Lung microvascular endothelial cell (primary cell): ENCODE data around the gene ASTN2. TPM values are rescaled to one million over a fixed set of nuclear protein-coding genes. Genes with fewer than 3 reads are reported as not detected.

ENCODE experiments used
- DNase-seq, 2 donors: peaks; one replicate each; pipeline versions ENCODE4 v3.0.0 to v3.0.0-alpha.2; 2010; ENCODE audit warnings: low read depth in 2 of 2
- total RNA-seq: library from RNA; depleted of rRNA; stranded (reverse); fragments of >200 nt; gene quantifications from 2 replicates; pipeline ENCODE4 v1.2.1, GENCODE V29; 2014

Gene ASTN2
- total RNA-seq, 1 donor from 2014 or later = 0.99 TPM

- DNase-seq = no peak
Measured at GRCh38 chr9:117170567-117170966, 244.3 kb downstream of the ASTN2 start.

DNA sequence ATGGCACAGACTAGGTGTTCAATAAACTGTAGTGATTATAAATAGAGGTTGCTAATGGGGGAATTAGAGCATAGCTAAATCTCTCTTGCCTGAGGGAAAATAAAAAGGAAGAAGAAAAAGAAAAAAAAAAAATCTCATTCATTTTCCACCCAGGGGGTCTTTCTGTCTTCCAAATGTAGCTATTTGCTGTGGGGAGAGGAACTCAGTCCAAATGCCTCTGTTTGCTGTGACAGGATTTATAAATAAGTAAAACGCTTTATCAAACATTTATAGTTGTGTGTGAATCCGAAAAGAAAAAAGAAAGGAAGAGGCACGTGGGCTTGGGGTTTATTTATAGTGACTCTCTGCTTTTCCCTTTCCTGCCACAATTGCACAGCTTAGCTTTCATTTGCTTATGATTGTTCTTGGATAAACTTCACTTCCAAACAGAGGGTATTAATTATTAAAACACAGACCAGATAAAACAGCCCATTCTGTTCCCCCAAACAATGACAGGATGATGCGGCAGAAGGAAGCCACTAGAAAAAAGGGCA lies 245.7 kb downstream of the ASTN2 start:
- DNase-seq = no peak

GRCh38 chr9:117164512-117164911 lies 250.3 kb downstream of the ASTN2 start:
- no peak for DNase-seq

DNA sequence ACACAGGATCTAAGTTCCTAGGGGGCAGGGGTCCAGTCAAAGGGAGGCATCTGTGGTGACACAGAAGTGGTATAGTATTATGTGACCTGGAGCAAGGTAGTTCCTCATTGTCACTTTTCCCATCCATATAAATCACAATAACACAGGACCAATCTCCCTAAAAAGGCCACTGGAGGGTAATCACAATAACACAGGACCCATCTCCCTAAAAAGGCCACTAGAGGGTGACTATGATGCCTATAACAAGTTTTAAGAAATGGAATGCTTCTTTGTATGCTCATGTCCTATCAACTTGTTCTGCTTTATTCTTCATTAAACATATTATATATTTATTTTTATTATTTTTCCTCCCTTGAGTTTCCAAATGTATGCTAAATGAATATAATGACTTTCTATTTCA lies 254.6 kb downstream of the ASTN2 start:
- DNase-seq = no peak

DNA sequence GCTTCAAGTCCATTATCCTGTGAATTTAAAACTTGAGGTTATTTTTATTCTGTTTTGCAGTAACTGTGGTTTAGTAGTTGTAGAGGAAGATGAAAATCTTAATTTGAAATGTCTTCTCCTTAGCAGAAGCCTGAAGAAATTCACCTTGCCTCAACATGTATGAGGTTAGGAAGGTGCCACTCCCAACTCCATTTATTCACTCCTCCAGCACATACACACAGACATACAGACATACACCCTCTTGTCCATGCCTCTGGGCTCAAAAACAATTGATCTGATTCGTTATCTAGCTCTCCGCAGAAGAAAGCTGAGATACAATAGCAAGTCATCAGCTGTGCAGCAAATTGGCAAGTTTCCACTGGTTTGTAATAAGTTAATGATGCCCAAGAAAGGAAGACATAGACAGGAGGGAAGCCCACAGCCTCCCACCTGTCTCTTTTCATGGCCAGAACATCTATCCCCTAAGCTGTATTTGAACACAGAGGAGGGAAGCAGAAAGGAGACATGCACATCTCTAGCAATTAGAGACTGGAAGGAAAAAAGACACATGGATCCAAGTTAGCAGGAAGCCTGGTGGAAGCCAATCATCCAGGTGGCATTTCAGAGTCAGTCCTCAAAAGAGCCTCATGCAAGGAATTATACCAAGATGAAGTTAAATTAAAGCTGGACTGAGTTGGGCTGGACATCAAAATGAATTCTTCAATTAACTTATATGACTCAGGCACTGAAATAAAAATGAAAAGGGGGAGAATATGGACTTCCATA lies 257.9 kb downstream of the ASTN2 start:
- no peak for DNase-seq

- no peak for DNase-seq
Measured at GRCh38 chr9:117156144-117156688, 258.6 kb downstream of the ASTN2 start.

DNA sequence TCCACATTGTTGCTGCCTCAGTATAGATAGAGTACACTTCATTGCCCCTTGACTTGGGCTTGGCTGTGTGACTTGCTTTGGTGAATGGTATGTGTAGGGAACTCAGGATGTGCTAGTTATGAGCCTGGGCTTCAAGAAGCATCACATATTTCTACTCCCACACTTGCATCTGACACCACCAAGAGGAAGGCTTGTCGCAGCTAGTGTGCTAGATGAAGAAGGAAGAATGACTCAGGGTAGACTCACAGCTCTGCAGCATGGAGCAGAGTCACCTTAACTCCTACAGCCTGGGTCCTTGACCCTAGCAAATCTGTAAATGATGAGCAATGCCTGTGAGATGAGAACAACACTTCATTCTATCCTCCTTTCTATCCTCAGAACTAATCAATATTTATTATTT lies 261.8 kb downstream of the ASTN2 start:
- DNase-seq = no peak

- no peak for DNase-seq
Measured at GRCh38 chr9:117151716-117152115, 263.1 kb downstream of the ASTN2 start.

- DNase-seq = no peak
Measured at GRCh38 chr9:117149996-117150395, 264.9 kb downstream of the ASTN2 start.

DNA sequence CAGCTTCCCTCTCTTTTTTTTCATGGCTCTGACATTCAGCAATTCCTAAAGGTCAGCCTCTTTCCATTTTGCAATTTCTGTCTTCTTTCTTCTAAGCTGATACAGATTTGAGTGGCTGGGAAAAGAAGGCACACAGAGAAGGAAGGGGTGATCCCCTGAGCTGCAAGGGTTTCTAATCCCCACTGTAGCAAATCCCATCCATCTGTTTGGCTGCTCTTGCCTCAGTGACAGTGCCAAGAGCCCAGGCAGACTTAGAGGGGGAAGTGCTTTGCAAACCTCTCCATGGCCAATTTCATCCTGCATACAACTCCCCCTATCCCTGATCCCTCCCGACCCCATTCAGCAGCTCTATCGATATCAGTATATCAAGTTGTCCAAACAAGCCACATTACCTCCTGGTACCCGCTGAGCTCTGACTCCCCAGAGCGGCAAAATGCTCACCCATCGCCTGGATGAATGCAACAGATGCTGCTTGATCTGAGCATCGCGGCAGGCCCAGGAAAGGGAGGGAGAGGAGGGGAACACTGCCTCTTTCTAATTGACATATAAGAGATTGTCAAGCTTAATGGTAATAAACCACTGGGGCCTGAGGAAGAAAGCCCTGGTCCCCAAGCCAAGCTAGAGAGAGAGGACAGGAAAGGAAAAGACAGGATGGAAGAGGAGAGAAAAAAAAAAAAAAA lies 268.9 kb downstream of the ASTN2 start:
- DNase-seq = no peak

GRCh38 chr9:117145081-117145480 lies 269.8 kb downstream of the ASTN2 start:
- no peak for DNase-seq

- DNase-seq = no peak
Measured at GRCh38 chr9:117138231-117138630, 276.6 kb downstream of the ASTN2 start.

DNA sequence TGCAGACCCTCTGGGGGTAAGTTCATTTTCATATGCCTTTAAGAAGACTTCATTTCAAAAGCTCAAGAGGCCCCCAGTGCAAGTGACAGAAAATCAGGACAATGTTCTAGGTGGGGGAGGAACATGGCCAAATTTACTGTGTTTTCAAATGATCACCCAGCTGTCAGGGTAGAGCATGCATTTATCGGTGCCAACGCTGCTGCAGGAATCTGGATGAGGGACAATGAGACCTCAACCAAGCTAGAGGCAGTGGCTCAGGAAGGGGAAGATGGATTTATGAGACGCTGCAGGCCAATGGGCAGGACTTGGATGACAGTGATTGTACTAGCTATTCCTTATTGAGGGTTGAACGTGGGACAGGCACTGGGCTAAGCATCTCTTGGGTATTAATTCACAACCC lies 278.4 kb downstream of the ASTN2 start:
- DNase-seq = no peak

GRCh38 chr9:117135501-117136098 lies 279.3 kb downstream of the ASTN2 start:
- no peak for DNase-seq

DNA sequence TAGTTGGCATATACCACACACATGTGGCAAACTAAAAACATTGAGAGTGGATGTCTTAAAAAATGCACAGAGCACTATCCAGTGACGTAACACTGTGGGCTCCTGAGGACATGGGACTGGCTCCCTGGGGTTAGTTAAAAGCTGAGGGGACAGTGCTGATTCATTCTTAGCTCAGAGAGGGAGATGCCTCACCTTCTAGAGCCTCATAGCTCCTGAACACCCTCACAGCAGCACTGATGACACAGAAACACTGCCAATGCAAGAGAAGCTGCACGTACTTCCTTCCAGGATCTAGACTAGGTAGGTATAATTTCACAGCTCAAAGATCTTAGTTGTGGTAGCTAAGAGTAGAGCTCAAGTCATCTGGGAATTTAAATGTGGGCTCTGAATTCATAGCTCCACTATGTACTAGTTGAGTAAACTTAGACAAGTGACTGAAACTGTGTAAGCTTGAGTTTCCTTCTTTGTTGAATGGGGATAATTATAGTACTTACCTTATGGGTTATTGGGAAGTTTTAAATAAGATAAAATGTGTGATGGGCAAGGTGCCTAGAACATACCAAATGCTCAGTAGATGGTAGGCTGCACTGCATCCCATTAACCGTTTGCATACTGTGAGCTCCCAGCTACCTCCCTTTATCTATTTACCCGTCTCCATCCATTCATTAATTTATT lies 279.9 kb downstream of the ASTN2 start:
- DNase-seq = no peak

DNA sequence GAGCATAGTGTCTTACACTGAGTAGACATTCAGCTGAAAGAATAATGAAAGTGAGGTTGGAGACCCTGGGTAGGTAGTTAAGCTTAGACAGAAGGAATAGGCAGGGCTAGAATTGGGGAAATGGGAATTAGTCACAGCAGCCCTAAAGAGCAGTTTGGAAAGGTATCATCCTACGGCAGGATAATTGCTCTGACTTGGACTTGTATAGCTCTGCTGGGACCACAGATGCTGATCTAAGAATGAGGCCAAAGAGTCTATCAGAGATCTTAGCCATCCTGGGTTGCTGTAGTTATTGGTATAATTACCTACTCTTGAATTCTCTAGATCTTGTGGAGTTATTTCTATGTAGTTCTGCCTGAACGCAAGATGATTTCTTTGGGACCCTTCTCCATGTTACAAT lies 288.0 kb downstream of the ASTN2 start:
- no peak for DNase-seq

DNA sequence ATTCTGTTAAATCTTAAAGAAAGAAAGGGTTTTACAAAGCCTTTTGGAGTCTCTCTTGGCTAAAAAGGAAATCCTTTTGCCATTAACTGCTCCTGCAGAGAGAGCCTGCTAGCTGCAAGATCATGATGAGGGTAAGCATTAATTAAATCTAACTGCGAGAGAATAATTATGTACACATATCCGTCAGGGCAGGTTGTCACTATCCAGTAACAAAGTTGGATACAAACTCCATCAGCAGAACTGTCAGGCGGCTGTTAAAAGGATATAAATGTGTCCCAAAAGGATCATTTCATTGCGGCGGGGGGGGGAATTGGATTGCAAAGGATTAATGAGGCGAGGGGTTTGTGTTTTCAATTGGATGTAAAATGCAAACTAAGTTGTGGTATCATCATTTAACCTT lies 289.3 kb downstream of the ASTN2 start:
- DNase-seq = no peak

- DNase-seq = no peak
Measured at GRCh38 chr9:117123729-117124128, 291.1 kb downstream of the ASTN2 start.

GRCh38 chr9:117122953-117123352 lies 291.9 kb downstream of the ASTN2 start:
- DNase-seq = no peak

DNA sequence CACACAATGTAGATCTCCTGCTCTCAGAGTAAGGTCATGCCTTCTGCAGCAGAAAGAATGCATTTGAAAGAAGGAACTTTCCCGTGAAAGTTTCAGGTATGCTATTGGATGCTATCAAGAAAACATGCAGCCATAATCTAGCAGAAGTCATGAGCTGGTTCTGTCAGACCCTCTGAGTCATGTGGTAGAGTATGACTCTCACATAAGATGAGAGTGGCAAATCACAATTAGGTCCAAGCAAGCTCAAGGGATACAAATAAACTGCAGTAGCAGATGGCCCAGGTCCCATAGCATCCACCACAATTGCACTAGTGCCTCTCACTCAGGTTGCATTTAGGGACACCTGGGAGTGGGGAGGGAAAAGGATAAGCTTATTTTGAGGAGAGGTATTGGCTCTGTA lies 292.8 kb downstream of the ASTN2 start:
- no peak for DNase-seq

GRCh38 chr9:117121316-117121715 lies 293.5 kb downstream of the ASTN2 start:
- DNase-seq = no peak

DNA sequence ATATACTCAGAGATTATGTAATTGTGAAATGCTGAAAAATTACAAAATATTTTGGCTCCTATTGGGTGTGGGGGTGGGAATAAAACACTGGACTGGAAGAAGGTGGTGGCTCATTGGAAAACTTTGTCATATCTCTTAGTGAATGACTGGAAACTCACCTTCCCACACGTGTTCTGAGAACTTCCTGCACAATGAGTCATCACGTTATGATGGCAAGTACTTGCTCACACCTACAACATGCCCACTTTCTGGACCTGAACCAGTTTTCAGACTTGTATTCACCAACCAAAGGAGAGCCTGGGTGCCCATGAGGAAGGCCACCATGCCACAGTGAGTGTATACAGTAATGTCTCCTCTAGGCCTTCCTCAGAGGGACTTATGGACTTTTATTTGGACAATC lies 294.8 kb downstream of the ASTN2 start:
- no peak for DNase-seq
